GM18870 (cell line): ENCODE results near the gene GPC1.

Experiments
- ATAC-seq: cut with Tn5 transposase; IDR thresholded peaks from one replicate; pipeline ENCODE4 v1.9.1; 2021; ENCODE audit warnings: moderate library complexity; ENCODE audit not compliant: unreplicated experiment

The GPC1 gene

GRCh38 chr2:240429872-240430491, 5.5 kb upstream of the GPC1 start:
- ATAC-seq = no peak

DNA sequence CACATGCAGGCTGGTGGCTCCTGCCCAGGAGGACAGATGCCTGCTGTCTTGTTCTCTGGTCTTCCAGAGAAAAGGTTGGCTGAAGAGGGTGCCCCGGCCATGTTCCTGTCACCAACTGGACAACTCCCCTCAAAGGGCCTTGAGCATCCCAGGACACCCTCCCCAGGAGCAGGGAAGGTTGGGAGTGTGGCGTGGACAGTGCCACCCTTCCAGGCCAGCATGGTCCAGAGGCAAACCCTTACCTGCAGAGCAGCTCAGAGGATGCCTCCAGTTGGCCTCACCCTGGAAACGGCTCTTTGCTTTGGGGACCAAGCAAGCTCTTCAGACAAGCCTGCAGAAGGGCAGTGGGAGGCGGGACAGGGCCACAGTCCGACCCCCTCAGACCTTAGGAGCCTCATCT, 4.9 kb upstream of the GPC1 start:
- ATAC-seq = no peak

DNA sequence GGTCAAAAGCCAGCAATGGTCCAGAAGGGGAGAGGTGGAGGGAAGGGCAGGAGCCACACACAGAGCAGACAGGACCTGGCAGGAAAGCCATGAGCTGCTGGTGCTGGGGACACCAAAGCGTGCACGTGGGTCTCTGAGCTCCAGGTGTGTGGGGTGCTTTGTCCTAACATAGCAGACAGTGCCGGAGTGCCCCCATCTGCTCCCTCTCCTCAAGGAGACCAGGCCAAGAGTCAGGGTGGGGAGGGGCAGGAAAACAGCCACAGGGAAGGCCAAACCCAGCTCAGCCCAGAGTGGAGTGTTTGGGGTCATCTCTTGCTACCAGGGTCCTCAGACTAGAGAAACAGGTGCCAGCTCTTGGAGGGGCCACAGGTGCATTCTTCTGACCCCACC, 4.2 kb upstream of the GPC1 start:
- ATAC-seq = no peak

DNA sequence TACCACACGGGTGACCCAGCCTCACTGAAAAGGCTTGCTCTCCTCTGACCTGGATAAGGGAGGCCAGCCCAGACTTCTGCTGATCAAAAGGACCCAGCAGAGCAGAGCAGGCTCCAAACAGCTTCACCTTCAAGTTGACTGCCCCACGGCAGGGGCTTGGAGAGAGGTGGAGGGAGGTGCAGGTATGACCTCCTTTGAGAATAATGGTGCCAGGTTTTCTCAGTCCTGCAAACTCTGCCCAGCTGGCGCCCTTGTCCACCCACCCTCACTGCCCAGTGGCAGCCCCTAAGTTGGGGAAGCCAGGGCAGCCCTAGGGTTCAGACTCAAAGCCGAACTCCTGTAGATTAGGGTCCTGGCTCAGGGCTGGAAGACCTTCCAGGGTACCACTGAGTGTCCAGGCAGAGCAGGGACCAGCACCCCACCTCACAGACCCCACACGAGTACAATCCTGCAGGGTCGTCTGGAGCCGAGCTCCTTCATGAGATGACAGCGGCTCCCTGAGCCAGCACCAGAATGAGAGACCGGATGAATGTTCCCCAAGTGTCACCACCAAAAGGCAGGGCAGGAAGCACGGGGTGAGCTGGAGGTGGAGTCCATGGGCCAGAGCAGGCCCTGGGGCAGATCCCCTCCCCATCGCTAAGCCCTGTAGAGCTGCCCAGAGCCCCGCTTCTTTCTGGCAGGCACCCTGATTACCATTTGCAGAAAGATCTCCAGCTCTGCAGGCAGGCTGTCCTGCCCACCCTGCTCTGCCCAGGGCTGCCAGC, 3.6 kb upstream of the GPC1 start:
- ATAC-seq = no peak

- ATAC-seq = no peak
These were observed 3.0 kb upstream of the GPC1 start for GRCh38 chr2:240432430-240432819.

- no peak for ATAC-seq
These were observed 2.4 kb upstream of the GPC1 start for GRCh38 chr2:240432820-240433801.

DNA sequence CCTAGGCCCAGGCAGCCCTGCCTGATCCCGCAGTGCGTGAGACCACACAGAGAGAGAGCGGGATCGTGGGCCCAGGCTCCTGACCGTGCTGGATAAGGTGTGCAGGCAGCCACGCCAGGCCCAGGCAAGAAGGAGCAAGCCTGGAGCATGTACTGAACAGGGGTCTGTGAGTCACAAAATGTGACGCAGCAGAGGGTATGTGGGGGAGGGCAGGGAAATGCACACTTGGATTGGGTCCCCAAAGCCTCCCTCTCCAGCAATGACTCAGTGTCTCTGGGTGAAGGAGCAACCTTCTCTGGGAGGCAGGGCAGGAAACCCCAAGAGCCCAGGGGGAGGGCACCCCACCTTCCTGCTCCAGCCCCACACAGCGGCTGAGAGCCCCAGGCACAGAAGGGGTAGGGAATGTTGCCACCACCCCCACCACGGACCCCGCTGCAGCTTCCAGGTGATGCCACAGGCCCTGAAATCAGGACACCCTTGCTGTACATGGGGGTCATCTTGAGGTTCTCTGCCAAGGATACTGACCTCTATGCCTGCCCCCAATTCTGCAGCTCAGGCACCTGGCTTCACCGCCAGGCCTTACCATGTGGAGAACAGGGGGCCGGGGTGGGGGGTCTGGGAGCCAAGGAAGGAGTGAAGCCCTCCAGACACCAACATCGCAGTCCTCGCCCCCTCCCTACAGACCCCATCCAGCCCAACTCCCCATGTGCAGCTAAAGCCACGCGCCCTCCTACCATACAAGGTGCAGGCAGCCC, 1.3 kb upstream of the GPC1 start:
- no peak for ATAC-seq

DNA sequence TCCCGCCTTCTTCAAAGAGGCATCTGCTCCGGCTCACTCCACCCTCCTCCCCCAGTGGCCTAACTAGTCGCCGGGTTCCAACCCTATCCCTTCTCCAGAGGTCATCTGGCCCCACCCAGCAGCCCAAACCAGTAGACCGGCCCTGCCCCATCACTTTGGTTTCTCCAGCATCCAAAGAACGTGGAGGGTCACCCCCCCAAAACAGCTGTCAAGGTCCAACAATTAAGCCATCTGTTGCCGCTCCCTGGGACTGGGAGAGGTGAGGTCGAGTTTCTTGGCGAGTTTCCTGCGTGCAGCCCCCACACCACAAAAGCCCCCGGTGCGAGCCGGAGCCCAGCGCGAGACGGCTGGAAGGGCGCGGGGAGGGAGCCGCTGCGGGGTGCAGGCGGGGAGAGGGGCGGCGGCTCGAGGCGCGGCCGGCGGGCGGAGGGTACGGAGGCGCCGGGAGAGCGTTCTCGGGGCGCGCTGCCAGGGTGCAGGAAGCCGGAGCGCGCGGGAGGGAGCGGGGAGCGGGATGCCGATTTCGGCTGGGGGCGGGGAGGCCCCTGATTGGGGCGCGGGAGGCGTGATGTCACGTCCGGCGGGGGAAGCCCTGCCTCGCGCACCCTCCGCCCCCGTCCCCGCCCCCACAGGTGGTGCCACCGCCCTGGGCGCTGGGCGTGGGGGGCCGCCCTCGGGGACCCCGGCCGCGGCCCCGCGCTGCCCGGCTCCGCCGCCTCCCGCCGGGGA, 571 bp upstream of the GPC1 start:
- ATAC-seq = no peak

- ATAC-seq = no peak
These were observed 652 bp downstream of the GPC1 start for GRCh38 chr2:240435948-240436682.

DNA sequence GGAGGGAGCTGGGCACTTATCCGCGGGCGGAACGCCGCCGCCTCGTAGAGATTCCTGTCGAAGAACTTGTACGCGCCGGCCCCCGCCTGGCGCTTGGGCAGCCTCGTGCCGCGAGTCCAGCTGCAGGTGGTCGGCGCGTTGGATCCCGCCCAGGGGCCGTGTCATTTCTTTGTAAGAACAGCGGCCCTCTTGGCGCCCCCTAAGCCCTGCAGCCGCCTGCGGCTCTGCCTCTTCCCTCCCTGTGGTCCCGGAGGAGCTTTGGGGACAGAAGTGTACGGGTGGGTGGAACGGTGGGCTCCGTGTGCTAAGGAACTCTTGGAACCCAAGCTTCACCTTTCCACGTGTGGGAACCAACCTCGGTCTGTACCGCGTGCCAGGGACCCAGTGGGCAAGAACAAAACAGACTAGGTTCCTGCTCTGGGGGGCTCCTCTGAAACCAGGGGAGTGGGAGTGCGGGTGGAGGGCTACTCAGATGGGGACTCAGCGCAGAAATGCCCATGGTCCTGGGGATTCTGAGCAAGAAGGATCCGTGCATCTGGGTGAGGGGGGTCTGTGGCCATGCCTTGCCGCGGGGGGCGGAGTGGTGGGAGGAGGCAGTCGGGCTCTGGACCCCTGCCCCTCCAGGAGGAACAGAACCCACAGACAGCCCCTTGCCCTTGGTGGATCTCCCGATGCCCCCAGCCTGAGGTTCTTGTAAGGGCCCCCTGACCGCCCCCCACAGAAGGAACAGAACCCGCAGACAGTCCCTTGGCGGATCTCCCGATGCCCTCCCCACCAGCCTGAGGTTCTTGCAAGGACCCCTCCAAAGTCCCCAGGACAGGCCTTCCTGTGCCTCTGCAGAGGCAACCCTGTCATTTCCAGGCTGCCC, 1.5 kb downstream of the GPC1 start:
- ATAC-seq = no peak

DNA sequence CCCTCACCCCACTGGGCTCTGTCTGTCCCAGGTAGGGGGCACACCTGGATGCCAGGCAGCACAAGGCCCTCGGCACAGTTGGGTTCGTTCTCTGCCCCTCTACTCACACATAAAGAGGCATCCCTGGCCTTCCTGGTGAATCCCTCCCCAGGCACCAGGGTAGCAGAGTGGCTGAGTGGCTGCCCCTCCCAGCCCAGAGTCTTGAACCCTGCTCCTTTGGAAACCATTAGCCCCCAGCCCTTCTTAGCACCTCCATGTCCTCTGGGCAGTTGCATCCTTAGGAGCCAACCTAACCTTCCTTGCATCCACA, 2.0 kb downstream of the GPC1 start:
- ATAC-seq = no peak

- no peak for ATAC-seq
These were observed 2.7 kb downstream of the GPC1 start for GRCh38 chr2:240437861-240438809.

DNA sequence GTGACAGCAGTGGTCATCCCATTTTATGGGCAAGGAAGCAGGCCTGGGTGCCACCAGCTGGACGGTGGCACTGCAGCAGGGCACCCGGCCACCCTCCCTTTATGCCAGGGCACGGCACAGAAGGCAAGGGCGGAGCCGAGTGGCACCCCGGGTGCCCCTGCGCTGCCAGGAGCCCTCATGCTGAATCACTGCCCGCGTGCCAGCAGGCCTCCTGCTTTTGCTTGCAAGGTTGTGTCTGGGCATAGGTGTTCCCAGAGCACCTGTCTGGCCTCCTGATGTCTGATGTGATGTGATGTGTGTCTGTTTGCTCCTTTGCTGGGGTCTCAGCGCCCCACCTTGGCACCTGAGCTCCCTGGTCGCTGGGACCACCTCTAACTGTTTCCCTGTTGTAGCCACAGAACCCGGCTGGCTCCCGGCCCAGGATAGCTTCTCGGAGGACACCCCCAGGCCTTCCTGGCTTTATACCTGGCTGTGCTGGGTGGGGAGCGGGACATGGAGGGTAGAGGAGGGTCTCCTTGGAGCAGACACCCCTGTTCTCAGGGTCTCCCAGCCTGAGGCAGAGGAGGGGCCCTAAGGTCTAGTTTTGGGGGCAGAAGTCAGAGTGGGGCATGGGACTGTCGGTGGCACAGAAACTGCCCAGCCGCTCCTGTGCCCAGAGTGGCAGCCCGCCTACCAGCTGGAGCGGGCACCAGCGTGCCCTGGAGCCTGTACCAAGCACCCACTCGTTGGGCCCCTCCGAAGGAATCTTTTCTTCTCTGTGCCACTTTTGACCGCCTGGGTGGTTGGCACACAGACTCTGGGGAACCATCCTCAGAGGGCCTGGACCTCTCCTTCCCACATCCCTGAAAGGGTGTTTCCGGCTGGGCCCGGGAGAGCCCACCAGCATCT, 3.6 kb downstream of the GPC1 start:
- no peak for ATAC-seq

GRCh38 chr2:240439698-240440151, 4.3 kb downstream of the GPC1 start:
- no peak for ATAC-seq

DNA sequence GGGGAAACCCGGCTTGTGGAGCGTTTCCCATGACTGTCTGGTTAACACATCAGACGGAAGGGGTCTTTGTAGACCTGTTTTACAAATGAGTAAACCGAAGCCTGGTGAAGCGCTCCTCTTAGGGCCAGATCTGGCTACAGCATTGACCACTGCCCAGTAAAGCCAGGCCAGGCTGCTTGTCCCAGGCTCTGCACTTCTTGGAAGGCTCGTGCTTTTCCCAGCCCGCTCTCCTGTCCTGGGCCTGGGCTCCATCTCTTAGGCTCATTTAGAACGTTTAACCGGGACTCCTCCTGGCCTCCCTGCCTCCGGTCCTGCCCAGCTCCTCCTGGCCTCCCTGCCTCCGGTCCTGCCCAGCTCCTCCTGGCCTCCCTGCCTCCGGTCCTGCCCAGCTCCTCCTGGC, 4.8 kb downstream of the GPC1 start:
- ATAC-seq = no peak

DNA sequence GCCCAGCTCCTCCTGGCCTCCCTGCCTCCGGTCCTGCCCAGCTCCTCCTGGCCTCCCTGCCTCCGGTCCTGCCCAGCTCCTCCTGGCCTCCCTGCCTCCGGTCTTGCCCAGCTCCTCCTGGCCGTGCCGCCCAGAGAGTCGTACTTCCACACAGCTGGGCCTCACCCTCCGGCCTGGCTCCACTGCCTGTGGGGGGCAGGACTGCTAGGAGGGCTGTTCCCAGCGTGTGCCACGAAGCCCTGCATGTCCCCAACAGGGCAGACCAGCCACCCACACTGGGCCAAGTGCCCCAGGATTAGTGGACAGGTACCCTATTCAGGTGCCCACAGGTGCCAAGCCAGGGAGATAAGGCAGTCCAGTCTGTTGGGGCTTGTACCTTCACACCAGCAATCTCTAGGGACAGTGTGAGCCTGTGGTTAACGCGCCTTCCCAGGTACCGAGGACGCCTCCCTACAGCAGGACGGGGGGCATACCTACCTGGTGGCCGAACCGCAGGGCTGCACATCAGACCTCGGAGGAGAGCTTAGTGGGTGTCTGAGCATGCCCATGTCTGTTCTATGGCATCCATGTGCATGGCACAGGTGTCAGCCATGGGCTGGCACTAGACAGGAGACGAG, 5.3 kb downstream of the GPC1 start:
- ATAC-seq = no peak
